ENCODE results near the gene GOLGA8K.
"Not testable (repeated sequence)": the region's sequence is repeated elsewhere in the genome, so short reads cannot be mapped to it uniquely, and the experiment has no call there.

Gene GOLGA8K

GRCh38 chr15:32356909-32357308 lies 46.2 kb downstream of the GOLGA8K start:
- DNase-seq (ENCODE audit: low spot score): not testable (repeated sequence)

DNA sequence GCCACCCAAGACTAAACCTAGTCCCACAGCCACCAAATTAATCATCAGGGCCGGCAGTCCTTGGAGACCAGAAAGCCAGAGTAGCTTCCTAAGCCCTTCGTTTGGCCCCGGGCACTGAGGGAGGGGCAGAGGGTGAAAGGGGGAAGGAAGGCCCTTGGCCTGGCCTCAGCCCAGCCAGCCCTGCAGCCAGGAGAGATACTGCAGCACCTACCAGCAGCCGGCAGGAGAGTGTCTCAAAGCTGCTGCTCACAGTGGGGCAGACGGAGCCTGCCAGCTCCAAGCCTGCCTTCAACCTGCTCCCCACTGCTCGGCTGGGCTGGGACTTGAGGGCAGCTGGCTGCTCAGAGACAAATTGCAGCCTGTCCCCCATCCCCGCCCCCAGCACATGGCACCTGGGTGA lies 50.3 kb downstream of the GOLGA8K start:
- DNase-seq (ENCODE audit: low spot score): not testable (repeated sequence)

GRCh38 chr15:32350563-32351220 lies 52.4 kb downstream of the GOLGA8K start:
- not testable (repeated sequence) for DNase-seq (ENCODE audit: low spot score)

DNA sequence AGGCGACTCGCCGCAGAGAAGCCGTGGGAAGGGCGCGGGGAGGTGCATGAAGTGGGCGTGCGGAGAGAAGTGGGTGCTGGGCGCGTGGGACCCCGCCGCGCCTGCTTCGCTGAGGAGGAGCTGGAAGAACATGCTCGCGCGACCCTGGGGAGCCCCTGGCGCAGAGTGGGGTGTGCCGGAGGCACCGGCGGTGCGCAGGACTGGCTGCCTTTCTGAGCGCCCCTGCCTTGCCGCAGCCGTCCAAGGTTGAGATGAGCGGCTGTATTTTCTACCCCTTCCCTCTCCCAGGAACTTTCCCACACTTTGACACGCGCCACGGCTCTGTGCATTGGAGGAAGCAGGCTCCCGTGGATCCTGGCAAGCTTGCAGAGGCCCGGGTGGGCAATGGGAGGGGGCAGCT lies 56.1 kb downstream of the GOLGA8K start:
- DNase-seq (ENCODE audit: low spot score): not testable (repeated sequence)

DNA sequence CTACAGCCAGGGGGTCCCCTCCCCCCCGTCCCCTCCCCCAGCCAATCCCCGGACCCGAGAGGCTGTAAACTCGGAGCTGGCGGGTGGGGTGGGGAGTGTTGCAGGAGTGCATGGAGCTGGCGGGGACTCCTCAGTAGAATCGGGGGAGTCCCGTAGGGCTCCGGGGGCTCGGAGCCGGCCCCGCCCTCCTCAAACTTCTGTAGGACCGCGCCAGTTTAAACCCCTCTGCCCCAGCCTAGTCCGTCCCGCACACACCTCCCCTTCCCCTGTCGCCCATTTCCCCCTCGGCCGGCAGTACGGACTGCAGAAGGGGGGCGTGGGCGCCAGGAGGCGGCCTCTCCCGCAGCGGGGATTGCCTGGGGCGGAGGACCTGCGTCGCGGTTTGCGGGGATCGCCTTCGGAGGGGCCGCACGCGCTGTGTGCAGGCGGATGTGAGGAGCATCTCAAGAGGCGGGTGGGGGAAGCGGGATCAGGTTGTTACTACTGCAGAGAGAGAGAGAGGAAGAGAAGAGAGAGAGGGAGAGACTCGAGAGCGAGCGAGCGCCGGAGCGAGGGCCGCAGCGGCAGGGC lies 57.0 kb downstream of the GOLGA8K start:
- DNase-seq (ENCODE audit: low spot score): not testable (repeated sequence)

- not testable (repeated sequence) for DNase-seq (ENCODE audit: low spot score)
Observed at GRCh38 chr15:32343921-32344320, 59.2 kb downstream of the GOLGA8K start.

Data from HuH-7.5 (cell line).